GM19240 (cell line): ENCODE data around the gene BEGAIN.

Experiments used
- DNase-seq: peaks from one replicate; pipeline ENCODE4 v3.0.0; 2011; ENCODE audit warnings: low spot score; ENCODE audit not compliant: insufficient read length

BEGAIN gene

GRCh38 chr14:100602621-100603230, 15.5 kb upstream of the BEGAIN start:
- no peak for DNase-seq

GRCh38 chr14:100601914-100602313, 14.7 kb upstream of the BEGAIN start:
- DNase-seq = no peak

- DNase-seq = no peak
Measured at GRCh38 chr14:100601064-100601463, 13.8 kb upstream of the BEGAIN start.

- no peak for DNase-seq
Measured at GRCh38 chr14:100599981-100600380, 12.8 kb upstream of the BEGAIN start.

GRCh38 chr14:100594625-100594951, 7.4 kb upstream of the BEGAIN start:
- no peak for DNase-seq

GRCh38 chr14:100593751-100594624, 6.8 kb upstream of the BEGAIN start:
- no peak for DNase-seq

- no peak for DNase-seq
Measured at GRCh38 chr14:100592972-100593371, 5.8 kb upstream of the BEGAIN start.

- DNase-seq = no peak
Measured at GRCh38 chr14:100592461-100592891, 5.3 kb upstream of the BEGAIN start.

- DNase-seq = no peak
Measured at GRCh38 chr14:100591453-100592371, 4.5 kb upstream of the BEGAIN start.

- no peak for DNase-seq
Measured at GRCh38 chr14:100590726-100591452, 3.7 kb upstream of the BEGAIN start.

GRCh38 chr14:100589760-100590469, 2.7 kb upstream of the BEGAIN start:
- no peak for DNase-seq

- DNase-seq = no peak
Measured at GRCh38 chr14:100589071-100589759, 2.0 kb upstream of the BEGAIN start.

GRCh38 chr14:100588671-100589070, 1.5 kb upstream of the BEGAIN start:
- DNase-seq = no peak

GRCh38 chr14:100587763-100588411, 670 bp upstream of the BEGAIN start:
- DNase-seq = no peak

GRCh38 chr14:100586403-100587085, 673 bp downstream of the BEGAIN start:
- DNase-seq = no peak

- no peak for DNase-seq
Measured at GRCh38 chr14:100586153-100586402, 1.1 kb downstream of the BEGAIN start.

- DNase-seq = no peak
Measured at GRCh38 chr14:100585448-100586152, 1.6 kb downstream of the BEGAIN start.
